ENCODE results near the gene NAV2.

GRCh38 chr11:19679952-19680828, 32.4 kb upstream of the NAV2 start:
- TF ChIP-seq POLR2A (IDR thresholded peaks at IDR 0.05) (no peak), CTCF (IDR thresholded peaks at IDR 0.05) (peak in 2 of 7 experiments; percentile 5 to 26)

Data from body of pancreas (tissue), 4 donors.